SHP77 (cell line): ENCODE results near the gene EFCAB11.

Experiments used
- DNase-seq, 2 experiments: peaks; one replicate each; lab custom pipeline; 2025; lab: John Stamatoyannopoulos, UW

The EFCAB11 gene

GRCh38 chr14:89866458-89866857 is 88.1 kb downstream of the EFCAB11 start:
- no peak for DNase-seq

GRCh38 chr14:89865153-89865552 is 89.4 kb downstream of the EFCAB11 start:
- DNase-seq, result no peak

- DNase-seq, result no peak
These were observed 91.7 kb downstream of the EFCAB11 start for GRCh38 chr14:89862856-89863255.

GRCh38 chr14:89861630-89862029 is 92.9 kb downstream of the EFCAB11 start:
- DNase-seq, result no peak

- no peak for DNase-seq
These were observed 96.4 kb downstream of the EFCAB11 start for GRCh38 chr14:89858089-89858488.

GRCh38 chr14:89856871-89857345 is 97.6 kb downstream of the EFCAB11 start:
- no peak for DNase-seq

GRCh38 chr14:89855961-89856656 is 98.4 kb downstream of the EFCAB11 start:
- no peak for DNase-seq

GRCh38 chr14:89853936-89854693 is 100.4 kb downstream of the EFCAB11 start:
- DNase-seq, result no peak

- DNase-seq, result peak; percentile 44 to 67
These were observed 103.4 kb downstream of the EFCAB11 start for GRCh38 chr14:89851106-89851505.

- no peak for DNase-seq
These were observed 104.6 kb downstream of the EFCAB11 start for GRCh38 chr14:89849931-89850330.

- DNase-seq, result no peak
These were observed 106.4 kb downstream of the EFCAB11 start for GRCh38 chr14:89848165-89848564.

- DNase-seq, result no peak
These were observed 109.2 kb downstream of the EFCAB11 start for GRCh38 chr14:89845346-89845745.

- no peak for DNase-seq
These were observed 110.0 kb downstream of the EFCAB11 start for GRCh38 chr14:89844508-89844907.

GRCh38 chr14:89842837-89843236 is 111.7 kb downstream of the EFCAB11 start:
- no peak for DNase-seq

- DNase-seq, result no peak
These were observed 112.7 kb downstream of the EFCAB11 start for GRCh38 chr14:89841851-89842250.

GRCh38 chr14:89836830-89837469 is 117.6 kb downstream of the EFCAB11 start:
- no peak for DNase-seq

GRCh38 chr14:89833661-89834060 is 120.9 kb downstream of the EFCAB11 start:
- no peak for DNase-seq

- DNase-seq, result no peak
These were observed 121.4 kb downstream of the EFCAB11 start for GRCh38 chr14:89833120-89833532.

GRCh38 chr14:89828471-89829165 is 125.9 kb downstream of the EFCAB11 start:
- DNase-seq, result no peak

- no peak for DNase-seq
These were observed 127.3 kb downstream of the EFCAB11 start for GRCh38 chr14:89827265-89827664.

GRCh38 chr14:89826596-89826995 is 127.9 kb downstream of the EFCAB11 start:
- DNase-seq, result no peak

- DNase-seq, result no peak
These were observed 130.8 kb downstream of the EFCAB11 start for GRCh38 chr14:89823743-89824142.
